NT2/D1 (cell line): Measurements from ENCODE around the gene TMEM121.

Experiments
- SUZ12 ChIP-seq: IDR thresholded peaks from 2 replicates; pipeline ENCODE4 v1.6.1; 2011; ENCODE audit not compliant: insufficient read length, insufficient read depth; ENCODE audit errors: extremely low read depth
- YY1 ChIP-seq: IDR thresholded peaks from 2 replicates; pipeline ENCODE4 v1.6.1; 2011; ENCODE audit not compliant: insufficient read length, insufficient read depth

DNA sequence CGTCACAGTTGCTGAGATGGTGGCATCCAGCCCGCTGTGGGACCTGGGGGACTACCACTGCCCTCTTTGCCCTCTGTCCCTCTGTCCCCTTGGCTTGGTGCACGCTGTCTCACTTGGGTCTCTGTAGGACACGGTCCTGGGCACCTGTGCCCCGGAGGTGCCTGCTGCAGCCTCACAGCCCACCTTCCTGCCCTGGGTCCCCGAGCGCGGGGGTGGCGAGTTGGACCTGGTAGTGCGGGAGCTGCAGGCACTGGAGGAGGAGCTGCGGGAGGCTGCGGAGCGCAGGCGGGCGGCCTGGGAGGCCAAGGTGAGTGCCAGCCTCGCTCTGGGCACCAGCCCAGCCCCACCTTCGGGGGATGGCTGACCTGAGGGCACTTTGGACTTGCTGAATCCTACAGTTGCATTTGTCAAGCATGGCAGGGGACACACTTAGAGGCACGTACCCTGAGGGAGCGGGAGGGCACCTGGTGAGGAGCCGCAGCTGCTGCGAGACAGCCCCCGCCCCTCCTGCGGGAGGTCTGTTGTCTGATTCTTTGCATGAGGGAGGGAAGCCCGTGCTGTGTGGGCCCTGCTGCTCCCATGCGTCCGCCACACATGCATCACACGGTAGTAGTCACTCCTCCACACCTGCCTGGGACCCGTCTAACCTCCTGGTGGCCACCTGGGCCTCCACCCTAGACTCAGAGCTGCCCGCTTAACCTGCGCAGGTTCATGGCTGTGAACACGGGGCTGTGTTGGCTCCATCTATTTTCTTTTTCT lies 28.5 kb upstream of the TMEM121 start:
- TF ChIP-seq SUZ12 (no peak), YY1 (no peak)
